Stimulated activated CD8-positive, alpha-beta memory T cell treated with anti-CD3 and anti-CD28 coated beads, Interleukin-7, amount 100 ng/mL, for 48 hours (primary cell): Measurements from ENCODE around the gene FAM3D.
A peak's percentile ranks its signal among the peaks of the same experiment; 100 is the strongest.
"Not testable (repeated sequence)": the region's sequence is repeated elsewhere in the genome, so short reads cannot be mapped to it uniquely, and the experiment has no call there.

Experiments used
- DNase-seq, 2 donors: peaks; one replicate each; pipeline ENCODE4 v3.0.0-alpha.2; 2020; ENCODE audit warnings: low read depth in 1 of 2; ENCODE audit errors: extremely low read depth in 1 of 2

Gene FAM3D

GRCh38 chr3:58685641-58686040, 19.1 kb upstream of the FAM3D start:
- DNase-seq = no peak

- peak in 1 of 2 donors; percentile 29 for DNase-seq
Observed at GRCh38 chr3:58683466-58683865, 16.9 kb upstream of the FAM3D start.

GRCh38 chr3:58683001-58683458, 16.5 kb upstream of the FAM3D start:
- DNase-seq = no peak

GRCh38 chr3:58681863-58682262, 15.3 kb upstream of the FAM3D start:
- DNase-seq = no peak

- DNase-seq = no peak
Observed at GRCh38 chr3:58680879-58681525, 14.4 kb upstream of the FAM3D start.

- no peak for DNase-seq
Observed at GRCh38 chr3:58679974-58680666, 13.5 kb upstream of the FAM3D start.

- DNase-seq = no peak
Observed at GRCh38 chr3:58679446-58679845, 12.9 kb upstream of the FAM3D start.

- not testable (repeated sequence) for DNase-seq
Observed at GRCh38 chr3:58678177-58678970, 11.8 kb upstream of the FAM3D start.

- DNase-seq = no peak
Observed at GRCh38 chr3:58672880-58673279, 6.3 kb upstream of the FAM3D start.

- no peak for DNase-seq
Observed at GRCh38 chr3:58672451-58672850, 5.9 kb upstream of the FAM3D start.

GRCh38 chr3:58670506-58671135, 4.0 kb upstream of the FAM3D start:
- DNase-seq = no peak

- DNase-seq = no peak
Observed at GRCh38 chr3:58668247-58668646, 1.7 kb upstream of the FAM3D start.

- no peak for DNase-seq
Observed at GRCh38 chr3:58667704-58668103, 1.1 kb upstream of the FAM3D start.

GRCh38 chr3:58667229-58667628, 655 bp upstream of the FAM3D start:
- DNase-seq = no peak

GRCh38 chr3:58665405-58665804, 1.2 kb downstream of the FAM3D start:
- no peak for DNase-seq

- no peak for DNase-seq
Observed at GRCh38 chr3:58664611-58665010, 2.0 kb downstream of the FAM3D start.

GRCh38 chr3:58661836-58662420, 4.6 kb downstream of the FAM3D start:
- no peak for DNase-seq

- no peak for DNase-seq
Observed at GRCh38 chr3:58660998-58661397, 5.6 kb downstream of the FAM3D start.

- DNase-seq = no peak
Observed at GRCh38 chr3:58659051-58659675, 7.4 kb downstream of the FAM3D start.

- DNase-seq = no peak
Observed at GRCh38 chr3:58658508-58658907, 8.1 kb downstream of the FAM3D start.
